ENCODE measurements around the gene IQCF6. TPM values are rescaled to one million over a fixed set of nuclear protein-coding genes. Genes with fewer than 3 reads are reported as not detected.

The IQCF6 gene
- total RNA-seq = not detected in 2 replicates

DNA sequence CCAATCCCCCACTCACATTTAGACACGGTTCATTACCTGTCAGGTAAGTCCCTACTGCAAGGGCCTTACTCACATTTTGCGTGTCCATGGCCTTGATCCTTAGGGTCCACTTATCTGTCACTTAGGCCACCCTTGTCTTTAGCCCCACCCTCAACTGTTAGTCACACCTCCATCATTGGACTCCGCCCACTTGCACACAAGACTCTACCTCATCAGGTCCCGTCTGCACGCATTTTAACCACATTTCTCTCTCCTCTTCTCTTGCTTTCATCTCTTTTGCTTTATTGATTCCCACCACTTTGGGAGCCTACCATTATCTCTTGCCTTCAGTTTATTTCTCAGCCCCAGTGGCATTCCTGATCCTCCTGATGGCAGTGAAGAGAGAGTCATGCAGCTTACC is at the start of gene IQCF6:
Gene IQCF6, minus strand, starts transcription at position 101 of the 400 bp plus-strand sequence. Its CDS starts 13 bp downstream, at position 88.

Other genes with a start within 250 kb of the IQCF6 start
- gene RAD54L2, start 240.5 kb downstream of the IQCF6 start, total RNA-seq = 9.0 and 14.8 TPM in 2 replicates
- 35.3 and 57.2 TPM in 2 replicates for gene TEX264, start 108.0 kb downstream of the IQCF6 start, total RNA-seq
- under 0.01 TPM in 2 replicates for gene GRM2, start 72.2 kb downstream of the IQCF6 start, total RNA-seq
- not detected in 2 replicates for gene IQCF2, start 82.4 kb upstream of the IQCF6 start, total RNA-seq
- gene IQCF5, start 96.4 kb upstream of the IQCF6 start, total RNA-seq = not detected in 2 replicates
- not detected in 2 replicates for gene IQCF1, start 124.1 kb upstream of the IQCF6 start, total RNA-seq
- 24.0 and 65.4 TPM in 2 replicates for gene RRP9, start 162.7 kb upstream of the IQCF6 start, total RNA-seq
- 22.8 and 24.9 TPM in 2 replicates for gene PARP3, start 163.1 kb upstream of the IQCF6 start, total RNA-seq
- under 0.01 TPM in 1 of 2 replicates, not detected in the other for gene GPR62, start 176.1 kb upstream of the IQCF6 start, total RNA-seq
- 35.0 and 66.1 TPM in 2 replicates for gene PCBP4, start 188.2 kb upstream of the IQCF6 start, total RNA-seq
- gene ABHD14B, start 194.8 kb upstream of the IQCF6 start, total RNA-seq = 16.9 and 24.5 TPM in 2 replicates
- gene ABHD14A, start 195.8 kb upstream of the IQCF6 start, total RNA-seq = 6.5 and 16.6 TPM in 2 replicates
- gene ACY1, start 204.3 kb upstream of the IQCF6 start, total RNA-seq = 64.8 and 86.5 TPM in 2 replicates
- 1,134 and 1,150 TPM in 2 replicates for gene RPL29, start 216.7 kb upstream of the IQCF6 start, total RNA-seq